ENCODE measurements around the gene LORICRIN.

DNA sequence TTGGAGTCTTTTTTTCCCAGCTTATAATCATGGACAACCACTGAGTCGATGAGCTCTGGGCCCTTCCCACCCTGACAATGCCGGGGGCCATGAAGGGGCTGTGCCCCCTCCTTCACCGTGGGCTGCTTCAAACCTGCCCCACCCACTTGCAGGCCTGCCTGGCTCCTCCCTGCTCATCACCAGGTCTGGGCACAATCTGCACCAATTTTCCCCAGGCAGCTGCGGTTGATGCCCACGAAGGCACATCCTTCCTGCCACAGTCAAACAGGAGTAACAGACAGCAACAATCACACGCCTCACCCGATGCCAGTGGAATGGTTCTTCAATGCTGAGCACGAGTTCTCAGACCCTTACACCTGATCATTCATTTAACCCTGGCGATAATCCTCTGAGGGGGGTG lies 34.4 kb downstream of the LORICRIN start:
- TF ChIP-seq CTCF (IDR thresholded peaks at IDR 0.05) (no peak), POLR2A (IDR thresholded peaks at IDR 0.05) (no peak), POLR2AphosphoS5 (IDR thresholded peaks at IDR 0.05) (no peak)
